GM06990 (cell line): ENCODE data around the gene COG3.

ENCODE experiments used
- DNase-seq: peaks from one replicate; pipeline ENCODE4 v3.0.0-alpha.2; 2011; ENCODE audit not compliant: insufficient read length; ENCODE audit errors: extremely low read depth
- H3K27me3 ChIP-seq: replicated peaks from 2 replicates; pipeline ENCODE4 v1.6.0; 2011; ENCODE audit warnings: low read length; ENCODE audit not compliant: control insufficient read depth, insufficient read depth
- H3K36me3 ChIP-seq: 2 replicates; pipeline ENCODE4 v1.5.1; 2011; ENCODE audit warnings: low read length; ENCODE audit not compliant: control insufficient read depth, insufficient read depth
- H3K4me3 ChIP-seq: replicated peaks from 2 replicates; pipeline ENCODE4 v1.5.1; 2011; ENCODE audit warnings: low read depth, mild to moderate bottlenecking, control low read depth, low read length
- TF ChIP-seq, protein P1 (sequence below): IDR thresholded peaks from 2 replicates; pipeline ENCODE4 v1.5.1; 2011; ENCODE audit warnings: low read length, control low read depth, mild to moderate bottlenecking, inconsistent platforms; ENCODE audit not compliant: insufficient read depth, poor library complexity, severe bottlenecking

Gene COG3

DNA sequence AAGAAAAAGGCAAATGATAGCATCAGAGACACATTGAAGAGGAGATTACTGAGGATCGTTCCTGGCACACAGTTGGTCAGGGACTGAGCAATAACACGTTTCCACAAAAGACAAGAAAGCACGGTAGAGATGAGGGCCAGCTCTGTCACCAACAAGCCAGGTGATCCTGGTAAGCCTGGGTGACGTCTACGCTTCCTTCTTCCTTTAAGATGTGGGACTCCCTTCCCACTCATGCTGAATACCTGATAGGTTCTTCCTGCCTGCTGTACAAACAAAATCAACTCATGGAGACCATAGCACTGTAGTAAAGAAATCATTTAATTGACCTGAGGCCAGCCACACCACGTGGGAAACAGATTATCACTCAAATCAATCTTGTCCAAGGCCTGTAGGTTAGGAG is 19.7 kb upstream of the COG3 start:
- no peak overlapping the region for H3K4me3 ChIP-seq
- H3K36me3 ChIP-seq: no peaks in the 10 kb centered on the region
- H3K27me3 ChIP-seq: no peaks in the 10 kb centered on the region; the same call in 1 of the 2 replicates
- no peak for DNase-seq
- TF ChIP-seq, protein P1, sequence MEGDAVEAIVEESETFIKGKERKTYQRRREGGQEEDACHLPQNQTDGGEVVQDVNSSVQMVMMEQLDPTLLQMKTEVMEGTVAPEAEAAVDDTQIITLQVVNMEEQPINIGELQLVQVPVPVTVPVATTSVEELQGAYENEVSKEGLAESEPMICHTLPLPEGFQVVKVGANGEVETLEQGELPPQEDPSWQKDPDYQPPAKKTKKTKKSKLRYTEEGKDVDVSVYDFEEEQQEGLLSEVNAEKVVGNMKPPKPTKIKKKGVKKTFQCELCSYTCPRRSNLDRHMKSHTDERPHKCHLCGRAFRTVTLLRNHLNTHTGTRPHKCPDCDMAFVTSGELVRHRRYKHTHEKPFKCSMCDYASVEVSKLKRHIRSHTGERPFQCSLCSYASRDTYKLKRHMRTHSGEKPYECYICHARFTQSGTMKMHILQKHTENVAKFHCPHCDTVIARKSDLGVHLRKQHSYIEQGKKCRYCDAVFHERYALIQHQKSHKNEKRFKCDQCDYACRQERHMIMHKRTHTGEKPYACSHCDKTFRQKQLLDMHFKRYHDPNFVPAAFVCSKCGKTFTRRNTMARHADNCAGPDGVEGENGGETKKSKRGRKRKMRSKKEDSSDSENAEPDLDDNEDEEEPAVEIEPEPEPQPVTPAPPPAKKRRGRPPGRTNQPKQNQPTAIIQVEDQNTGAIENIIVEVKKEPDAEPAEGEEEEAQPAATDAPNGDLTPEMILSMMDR: no peak

DNA sequence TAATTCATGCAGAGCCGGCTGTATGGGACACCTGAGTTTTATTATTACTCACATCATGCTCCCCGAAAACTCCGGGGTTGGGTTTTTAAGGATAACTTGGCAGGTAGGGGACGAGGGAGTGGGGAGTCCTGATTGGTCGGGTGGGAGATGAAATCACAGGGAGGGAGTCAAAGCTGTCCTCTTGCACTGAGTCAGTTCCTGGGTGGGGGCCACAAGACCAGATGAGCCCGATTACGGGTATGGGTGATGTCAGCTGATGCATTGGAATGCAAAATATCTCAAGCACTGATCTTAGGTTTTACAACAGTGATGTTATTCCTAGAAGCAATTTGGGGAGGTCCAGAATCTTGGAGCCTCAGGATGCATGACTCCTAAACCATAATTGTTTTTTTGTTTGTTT is 18.6 kb upstream of the COG3 start:
- no peak overlapping the region for H3K4me3 ChIP-seq
- TF ChIP-seq, protein P1: no peak
- DNase-seq: no peak

DNA sequence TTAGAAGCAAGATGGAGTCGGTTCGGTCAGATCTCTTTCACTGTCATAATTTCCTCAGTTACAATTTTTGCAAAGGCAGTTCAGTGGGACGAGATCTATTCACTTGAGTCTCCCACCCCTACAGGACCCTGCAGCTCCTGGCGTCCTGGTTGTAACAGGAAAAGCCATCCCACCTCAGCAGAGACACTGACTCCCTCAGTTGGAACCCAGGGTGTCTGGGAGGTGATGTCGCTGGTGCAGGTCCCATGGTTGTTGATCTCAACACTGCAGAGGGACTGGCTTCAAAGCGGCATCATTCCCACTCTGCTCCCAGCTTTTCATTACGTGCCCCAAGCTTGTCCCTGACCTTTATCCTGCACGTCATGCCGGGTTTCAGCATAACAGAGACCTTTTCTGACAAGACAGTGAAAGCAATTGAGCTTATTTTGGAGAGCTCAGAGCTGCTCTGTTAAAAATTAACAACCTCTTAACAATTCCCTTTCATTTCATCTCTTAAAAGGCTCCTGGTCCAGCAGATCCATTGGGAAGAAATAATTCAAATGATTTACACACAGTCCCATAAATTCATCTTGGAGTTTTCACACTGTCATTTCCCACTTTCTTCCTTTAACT is 17.6 kb upstream of the COG3 start:
- Histone ChIP-seq H3K36me3 (no peaks in the 10 kb centered on the region), H3K27me3 (no peaks in the 10 kb centered on the region; the same call in 1 of the 2 replicates), H3K4me3 (no peak overlapping the region)
- TF ChIP-seq, protein P1: no peak
- DNase-seq: no peak

More for the DNA sequence above, 18.6 kb upstream of the COG3 start:
- H3K27me3 ChIP-seq: no peaks in the 10 kb centered on the region; the same call in 1 of the 2 replicates
- H3K36me3 ChIP-seq: no peaks in the 10 kb centered on the region

GRCh38 chr13:45448965-45449559 is 15.7 kb upstream of the COG3 start:
- TF ChIP-seq, protein P1: no peak
- Histone ChIP-seq H3K36me3 (no peaks in the 10 kb centered on the region), H3K27me3 (no peaks in the 10 kb centered on the region; the same call in 1 of the 2 replicates), H3K4me3 (no peak overlapping the region)
- DNase-seq: no peak

- no peaks in the 10 kb centered on the region for H3K36me3 ChIP-seq
Observed at GRCh38 chr13:45451282-45451681, 13.5 kb upstream of the COG3 start.

More at GRCh38 chr13:45451282-45451681, 13.5 kb upstream of the COG3 start:
- TF ChIP-seq, protein P1: no peak
- Histone ChIP-seq H3K4me3 (no peak overlapping the region), H3K27me3 (no peaks in the 10 kb centered on the region)
- no peak for DNase-seq
